K562 (cell line): Measurements from ENCODE around the gene IKBKG. TPM values are rescaled to one million over a fixed set of nuclear protein-coding genes. Genes with fewer than 3 reads are reported as not detected.

ENCODE experiments used
- ATAC-seq: fragments of 200-7000 bp; cut with Tn5 transposase; 3 replicates; pipeline ENCODE4 v1.9.1; 2020; ENCODE audit warnings: moderate library complexity
- BruUV-seq: library from RNA; stranded (reverse); fragments of 400-500 nt; replicated peaks from 2 replicates; lab custom pipeline; 2021; lab: Mats Ljungman, UMichigan
- CTCF ChIA-PET: fragments of 300-600 bp; formaldehyde crosslinking; extraction: SDS; loops from one replicate; lab custom pipeline; 2021; ENCODE audit warnings: low intra/inter-chr PET ratio; lab: Yijun Ruan, JAX
- POLR2A ChIA-PET: fragments of 300-600, 350-650 bp; sonication (Branson Sonifier 250); formaldehyde crosslinking; extraction: SDS; loops from one replicate; lab custom pipeline; 2021; ENCODE audit warnings: antibody characterized with exemption, inconsistent platforms; lab: Yijun Ruan, JAX
- DNase-seq, 4 experiments: peaks; one replicate each; pipeline versions ENCODE4 v3.0.0 to v3.0.0-alpha.2; 2011 to 2018; ENCODE audit warnings: low spot score in 3 of 4, mixed read lengths in 3 of 4; ENCODE audit errors: extremely low read depth in 1 of 4
- FAIRE-seq: peaks from 2 replicates; lab custom pipeline; 2011; peaks lifted over from hg19 to GRCh38; lab: Jason Lieb, UNC
- H2AFZ ChIP-seq: 2 replicates; pipeline ENCODE4 v1.6.0; 2011; ENCODE audit warnings: low read depth, low read length, control low read depth, inconsistent platforms
- H3K27ac ChIP-seq: fragments of 200-600 bp; 3 replicates; pipeline ENCODE4 v1.8.0; 2011; ENCODE audit warnings: low read depth, mild to moderate bottlenecking, control low read depth, inconsistent platforms, low read length, moderate library complexity, mixed read lengths; ENCODE audit errors: extremely low read depth
- H3K27me3 ChIP-seq, 2 experiments: fragments of 300-600 bp in 1 of 2; 2 replicates in 1 of 2; 3 replicates in 1 of 2; pipeline versions ENCODE4 v1.6.0 to v1.8.0; 2011; ENCODE audit warnings: inconsistent platforms in 2 of 2, low read length in 2 of 2, mild to moderate bottlenecking in 1 of 2, mixed read lengths in 1 of 2, moderate library complexity in 1 of 2; ENCODE audit not compliant: control insufficient read depth in 2 of 2, insufficient read depth in 2 of 2
- H3K36me3 ChIP-seq: fragments of 300-600 bp; 3 replicates; pipeline ENCODE4 v1.8.0; 2011; ENCODE audit warnings: mild to moderate bottlenecking, low read length, inconsistent platforms; ENCODE audit not compliant: control insufficient read depth, insufficient read depth
- H3K4me1 ChIP-seq, 2 experiments: fragments of 200-600 bp in 1 of 2; replicated peaks in 1 of 2; 2 replicates in 1 of 2; 3 replicates in 1 of 2; pipeline versions ENCODE4 v1.5.1 to v1.8.0; 2011; ENCODE audit warnings: inconsistent platforms in 2 of 2, low read length in 2 of 2, mild to moderate bottlenecking in 1 of 2, mixed read lengths in 1 of 2, moderate library complexity in 1 of 2; ENCODE audit not compliant: control insufficient read depth in 2 of 2, insufficient read depth in 2 of 2
- H3K4me2 ChIP-seq: 2 replicates; pipeline ENCODE4 v1.6.1; 2011; ENCODE audit warnings: low read length, control low read depth, inconsistent platforms, mixed read lengths; ENCODE audit not compliant: insufficient read depth
- H3K4me3 ChIP-seq: fragments of 200-600 bp; sonication (generic), shearing (Covaris generic); 2 replicates; pipeline ENCODE4 v1.5.1; 2016; ENCODE audit warnings: control low read depth, inconsistent platforms
- H3K79me2 ChIP-seq: fragments of 200-600 bp; 3 replicates; pipeline ENCODE4 v1.8.0; 2011; ENCODE audit warnings: low read length, inconsistent platforms; ENCODE audit not compliant: control insufficient read depth, insufficient read depth
- H3K9ac ChIP-seq, 2 experiments: 2 replicates each; pipeline versions ENCODE4 v1.6.0 to v1.6.1; 2011; ENCODE audit warnings: low read depth in 2 of 2, low read length in 2 of 2, control low read depth in 1 of 2, inconsistent platforms in 1 of 2, mild to moderate bottlenecking in 1 of 2, mixed read lengths in 1 of 2; ENCODE audit not compliant: insufficient read depth in 1 of 2
- H3K9me1 ChIP-seq: one replicate; pipeline ENCODE4 v1.6.0; 2011; ENCODE audit warnings: inconsistent platforms, mild to moderate bottlenecking, low read length, moderate library complexity; ENCODE audit not compliant: control insufficient read depth, insufficient read depth
- H3K9me3 ChIP-seq: replicated peaks from 2 replicates; pipeline ENCODE4 v1.5.1; 2011; ENCODE audit warnings: low read depth, low read length, inconsistent platforms; ENCODE audit not compliant: control insufficient read depth, insufficient read depth
- H4K20me1 ChIP-seq: replicated peaks from 2 replicates; pipeline ENCODE4 v1.6.1; 2011; ENCODE audit warnings: low read length, inconsistent platforms, mixed read lengths; ENCODE audit not compliant: control insufficient read depth, insufficient read depth
- CLOCK ChIP-seq: fragments of 250-450 bp; sonication (Bioruptor Pico); IDR thresholded peaks from 2 replicates; pipeline ENCODE4 v1.4.0; 2020; ENCODE audit warnings: mild to moderate bottlenecking, moderate library complexity, borderline replicate concordance
- EWSR1 ChIP-seq: fragments of 450-650 bp; IDR thresholded peaks from 2 replicates; pipeline ENCODE4 v1.6.1; 2018; ENCODE audit warnings: borderline replicate concordance, mild to moderate bottlenecking, low read depth, moderate library complexity; ENCODE audit not compliant: partially characterized antibody
- FOXJ2 ChIP-seq: fragments of 200-800 bp; sonication (Bioruptor generic); IDR thresholded peaks from 2 replicates; pipeline ENCODE4 v1.6.1; 2016; ENCODE audit warnings: missing genetic modification characterization, missing compliant biosample characterization
- KLF1 ChIP-seq: fragments of 450-650 bp; IDR thresholded peaks from 2 replicates; pipeline ENCODE4 v1.6.1; 2016; ENCODE audit warnings: missing genetic modification characterization, missing compliant biosample characterization
- MAX ChIP-seq: sonication (generic); formaldehyde crosslinking; IDR thresholded peaks from 2 replicates; pipeline ENCODE4 v1.9.0; 2022; ENCODE audit warnings: mild to moderate bottlenecking, missing genetic modification reagents
- NFIC ChIP-seq: fragments of 450-650 bp; IDR thresholded peaks from 2 replicates; pipeline ENCODE4 v1.6.1; 2017; ENCODE audit warnings: mild to moderate bottlenecking, inconsistent platforms
- PML ChIP-seq: IDR thresholded peaks from 2 replicates; pipeline ENCODE4 v1.6.1; 2012; ENCODE audit warnings: low read length, inconsistent platforms
- RAD51 ChIP-seq: fragments of 450-650 bp; IDR thresholded peaks from 2 replicates; pipeline ENCODE4 v1.7.1; 2016; ENCODE audit warnings: low read depth, mild to moderate bottlenecking, borderline replicate concordance
- RNF2 ChIP-seq: sonication (generic); IDR thresholded peaks from 2 replicates; pipeline ENCODE4 v1.6.1; 2016
- SNRNP70 ChIP-seq: fragments of 200-400 bp; formaldehyde crosslinking; optimal IDR thresholded peaks from 2 replicates; pipeline ENCODE3; 2017; ENCODE audit warnings: low read depth, low read length
- SRSF7 ChIP-seq: fragments of 200-400 bp; formaldehyde crosslinking; optimal IDR thresholded peaks from 2 replicates; pipeline ENCODE3; 2017; ENCODE audit warnings: mild to moderate bottlenecking, low read depth, low read length
- TFE3 ChIP-seq: fragments of 450-650 bp; formaldehyde crosslinking; IDR thresholded peaks from 2 replicates; pipeline ENCODE4 v1.4.0; 2020; ENCODE audit warnings: mild to moderate bottlenecking, mixed read lengths
- ZBTB2 ChIP-seq: fragments of 450-650 bp; IDR thresholded peaks from 2 replicates; pipeline ENCODE4 v1.6.1; 2016; ENCODE audit warnings: antibody characterized with exemption
- WGBS: fragments of 100-300 bp; shearing (Covaris generic); methylation state at CpG from one replicate; pipeline ENCODE4 v1.1.6; 2016; ENCODE audit warnings: low coverage, mixed read lengths; ENCODE audit not compliant: insufficient coverage; ENCODE audit errors: missing lambda C conversion rate; 5-methylcytosine and 5-hydroxymethylcytosine counted together
- in situ Hi-C: fragments of 300-500 bp; cut with MboI; formaldehyde crosslinking; loops from 4 replicates; pipeline ENCODE4 v1.15.0; 2018; ENCODE audit warnings: inconsistent platforms, mixed read lengths
- intact Hi-C: fragments of 100-400 bp; cut with micrococcal nuclease; formaldehyde crosslinking; loops from 2 replicates; pipeline ENCODE4 v1.14.2; 2022
- polyA plus RNA-seq, 8 experiments: library from polyadenylated mRNA; depleted of rRNA in 4 of 8; stranded (reverse) in 5 of 8; unstranded in 3 of 8; fragments of >200 nt; fragmentation: Nextera tagmentation in 2 of 8; fragmentation: Illumina TruSeq in 1 of 8; extraction: Ambion mirVana in 2 of 8; extraction: Trizol in 1 of 8; gene quantifications; 2 replicates each; pipeline versions ENCODE4 v1.2.1 to v1.2.3, GENCODE V29; 2011 to 2014; ENCODE audit warnings: inconsistent platforms in 1 of 8, missing spikeins in 1 of 8
- total RNA-seq, 7 experiments: library from RNA; depleted of rRNA in 6 of 7; stranded (reverse); fragments of >200 nt in 6 of 7; fragmentation: Illumina TruSeq in 2 of 7; extraction: Trizol in 2 of 7; gene quantifications; 2 replicates each; pipeline versions ENCODE4 v1.2.1 to v1.2.3, GENCODE V29; 2011 to 2021; ENCODE audit warnings: low replicate concordance in 1 of 7

The IKBKG gene
- total and polyA plus RNA-seq, 9 of the 15 experiments (the other 6 are each of a cell fraction or from before 2014, with no cell fraction given): 0.68 to 60.0 (median 21.9) TPM

GRCh38 chrX:154515966-154516655, 31.3 kb upstream of the IKBKG start, which contains the start of gene FAM3A (continued):
- no peak for TF ChIP-seq EWSR1

- BruUV-seq: TSS peak; percentile 97
- H3K79me2 ChIP-seq: peaks cover 25% of the 10 kb centered on the region
- WGBS: 11% methylated on average over 16 of the region's 19 CpGs
- peak overlapping the region; percentile 89 for H3K4me3 ChIP-seq
- H3K4me1 ChIP-seq: peaks cover 13 to 34% of the 10 kb centered on the region in 2 experiments; a peak in 4 of 5 replicates
- H3K4me2 ChIP-seq: peak overlapping the region; percentile 99
- DNase-seq (no peak), ATAC-seq (peak; percentile 6), FAIRE-seq (no peak)
- ChIA-PET POLR2A (interaction anchor here (0.6 to 1.7 kb wide), 7 partner anchors 11 to 148 kb away, joined by 3 to 8 read pairs (median 3); partner anchors contain the start of gene SLC10A3), CTCF (interaction anchor here (0.6 kb wide), 1 partner anchor 427 kb away, joined by 4 read pairs; no protein-coding TSS in a partner anchor)
- H3K27me3 ChIP-seq: no peaks in the 10 kb centered on the region
- no peaks in the 10 kb centered on the region for H3K9me3 ChIP-seq
- in situ Hi-C loops (no loop called here), intact Hi-C loops (loop anchor here (5.0 kb wide), 1 partner anchor 34 kb away; no protein-coding TSS in a partner anchor)
- H3K9ac ChIP-seq: peak overlapping the region; percentile 78 to 93
- no peaks in the 10 kb centered on the region for H3K9me1 ChIP-seq
- no peaks in the 10 kb centered on the region for H4K20me1 ChIP-seq
- H2AFZ ChIP-seq: peak overlapping the region; percentile 98
- peak overlapping the region; percentile 90 for H3K27ac ChIP-seq
- peaks cover 10% of the 10 kb centered on the region; the same call in 2 of the 3 replicates for H3K36me3 ChIP-seq
- TF ChIP-seq MAX (CRISPR knock-in tag) (0 out of 2 replicates have a peak, but pooled peaks have one; percentile 20), EWSR1 (no peak), ZBTB2 (no peak; the same call in 1 of the 2 replicates), NFIC (no peak), RNF2 (no peak), TFE3 (CRISPR knock-in tag) (peak; percentile 95), FOXJ2 (tag) (no peak), CLOCK (CRISPR knock-in tag) (no peak), SRSF7 (no peak), KLF1 (tag) (no peak), RAD51 (peak; percentile 92), PML (no peak), SNRNP70 (no peak)
Measured at GRCh38 chrX:154516656-154517100, 30.7 kb upstream of the IKBKG start.
